ENCODE results near the gene BRCA1.
"Not testable (repeated sequence)": the region's sequence is repeated elsewhere in the genome, so short reads cannot be mapped to it uniquely, and the experiment has no call there.

Gene BRCA1

DNA sequence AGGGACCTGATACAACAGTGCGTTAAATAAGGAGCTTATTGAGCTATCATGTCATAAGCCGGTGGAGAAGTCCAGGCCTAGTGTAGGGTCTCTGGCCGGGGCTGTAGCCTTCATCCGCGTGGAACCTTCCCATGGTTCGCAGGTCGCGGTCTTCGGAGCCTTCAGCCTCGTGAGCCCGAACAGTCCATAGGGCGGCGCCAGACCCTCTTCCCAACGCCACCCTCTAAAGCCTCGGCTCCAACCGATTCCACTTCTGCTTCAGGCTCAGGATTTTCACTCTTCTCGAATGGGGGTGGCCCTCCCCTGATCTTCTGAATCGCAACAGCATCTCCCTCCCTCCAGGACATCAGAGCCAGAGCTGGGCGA, 10.3 kb upstream of the BRCA1 start:
- intact Hi-C loops (cut with DNase I): no loop called here

DNA sequence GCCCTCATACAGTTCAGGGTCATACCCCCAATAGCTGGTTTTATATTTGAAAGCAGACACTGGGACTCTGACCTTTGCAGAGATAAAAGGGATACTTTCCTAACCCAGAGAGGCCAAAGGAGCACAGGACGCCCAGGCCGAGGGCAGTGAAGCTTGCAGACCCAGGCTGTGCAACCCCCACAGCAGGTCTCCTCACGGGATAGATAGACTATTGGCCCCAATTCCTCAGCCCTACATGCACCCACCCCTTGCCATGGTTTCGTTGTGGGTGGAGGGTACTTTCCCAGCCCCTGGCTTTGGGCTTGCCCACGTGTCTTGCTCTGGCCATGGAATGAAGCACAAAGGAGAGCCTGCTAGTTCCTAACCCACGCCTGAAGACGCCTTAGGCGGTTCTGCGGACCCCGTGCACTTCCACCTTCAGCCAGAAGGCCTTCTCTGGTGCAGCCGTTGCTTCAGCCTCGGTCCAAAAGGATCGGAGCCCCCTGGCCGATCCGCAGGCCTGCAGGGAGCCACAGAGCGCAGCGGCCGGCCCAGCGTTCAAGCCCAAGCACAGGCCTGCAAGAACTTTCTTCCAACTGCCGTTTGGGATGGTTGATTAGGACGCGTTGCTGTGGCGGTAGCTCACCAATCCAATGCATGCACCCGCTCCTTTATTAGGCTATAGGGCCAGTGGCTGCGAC, 9.8 kb upstream of the BRCA1 start:
- DNase-seq: no peak

More for the DNA sequence above, 10.3 kb upstream of the BRCA1 start:
- DNase-seq: peak in 1 of 10 donors; percentile 5

DNA sequence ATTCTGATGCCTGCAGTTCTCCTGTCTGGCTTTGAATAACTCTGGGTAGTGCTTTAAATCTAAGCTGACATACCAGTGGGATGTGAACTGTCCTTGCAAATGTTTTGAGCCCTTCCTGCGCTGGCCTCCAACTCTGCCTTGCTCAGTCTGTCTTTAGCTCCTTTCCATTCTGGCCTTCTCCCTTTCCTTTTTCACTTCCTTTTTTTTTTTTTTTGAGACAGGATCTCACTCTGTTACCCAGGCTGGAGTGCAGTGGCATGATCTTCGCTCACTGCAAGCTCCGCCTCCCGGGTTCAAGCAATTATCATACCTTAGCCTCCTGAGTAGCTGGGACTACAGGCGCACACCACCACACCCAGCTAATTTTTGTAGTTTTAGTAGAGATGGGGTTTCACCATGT, 8.3 kb upstream of the BRCA1 start:
- intact Hi-C loops (cut with DNase I); DNase-seq: not testable (repeated sequence)

More for the DNA sequence above, 9.8 kb upstream of the BRCA1 start:
- intact Hi-C loops (cut with DNase I): no loop called here

DNA sequence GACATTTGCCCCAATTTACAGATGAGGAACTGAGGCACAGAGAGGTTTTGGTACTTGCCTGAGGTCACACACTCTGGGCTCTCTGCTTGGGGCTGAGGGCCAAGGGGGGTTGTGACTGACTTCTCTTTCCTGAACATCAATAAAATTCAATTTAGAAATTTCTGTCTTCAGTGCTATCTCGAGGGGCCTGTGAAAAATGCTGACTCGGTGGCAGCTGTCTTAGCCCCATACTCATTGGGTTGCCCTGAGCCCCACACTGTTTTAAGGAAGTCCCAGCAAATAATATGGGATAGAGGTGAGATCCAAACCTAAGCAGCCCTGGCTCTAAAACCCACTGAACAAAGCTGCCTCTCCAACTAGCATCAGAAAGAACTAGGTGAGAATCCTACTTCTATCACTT, 7.0 kb upstream of the BRCA1 start:
- intact Hi-C loops (cut with DNase I): no loop called here
- no peak for DNase-seq

DNA sequence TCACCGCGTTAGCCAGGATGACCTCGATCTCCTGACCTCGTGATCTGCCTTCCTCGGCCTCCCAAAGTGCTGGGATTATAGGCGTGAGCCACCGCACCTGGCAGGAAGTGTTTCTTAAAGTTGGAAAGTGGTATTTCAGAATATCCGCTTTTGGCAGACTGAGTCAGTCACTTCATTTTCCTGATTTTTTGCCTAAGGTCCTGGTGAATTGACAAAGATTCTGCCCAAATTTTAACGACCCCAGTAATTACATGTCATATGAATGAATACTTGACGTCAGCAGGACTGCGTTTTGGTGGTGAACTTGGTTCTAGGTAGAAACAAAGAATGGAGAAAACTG, 4.5 kb upstream of the BRCA1 start:
- DNase-seq: no peak
- intact Hi-C loops (cut with DNase I): loop anchor here (5.0 kb wide), 1 partner anchor 43 kb away; the partner anchor contains the start of gene NBR1

DNA sequence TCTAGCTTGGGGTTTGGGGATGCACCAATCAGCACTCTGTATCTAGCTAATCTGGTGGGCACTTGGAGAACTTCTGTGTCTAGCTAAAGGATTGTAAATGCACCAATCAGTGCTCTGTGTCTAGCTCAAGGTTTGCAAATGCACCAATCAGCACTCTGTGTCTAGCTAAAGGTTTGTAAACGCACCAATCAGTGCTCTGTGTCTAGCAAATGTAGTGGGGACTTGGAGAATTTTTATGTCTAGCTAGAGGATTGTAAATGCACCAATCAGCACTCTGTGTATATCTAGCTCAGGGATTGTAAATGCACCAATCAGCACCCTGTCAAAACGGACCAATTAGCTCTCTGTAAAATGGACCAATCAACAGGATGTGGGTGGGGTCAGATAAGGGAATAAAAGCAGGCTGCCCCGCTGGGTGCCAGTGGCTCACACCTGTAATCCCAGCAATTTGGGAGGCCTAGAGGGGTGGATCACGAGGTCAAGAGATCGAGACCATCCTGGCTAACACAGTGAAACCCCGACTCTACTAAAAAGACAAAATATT, 2.2 kb upstream of the BRCA1 start:
- intact Hi-C loops (cut with DNase I): loop anchor here (5.0 kb wide), 1 partner anchor 45 kb away; the partner anchor contains the start of gene NBR1
- DNase-seq: not testable (repeated sequence)

DNA sequence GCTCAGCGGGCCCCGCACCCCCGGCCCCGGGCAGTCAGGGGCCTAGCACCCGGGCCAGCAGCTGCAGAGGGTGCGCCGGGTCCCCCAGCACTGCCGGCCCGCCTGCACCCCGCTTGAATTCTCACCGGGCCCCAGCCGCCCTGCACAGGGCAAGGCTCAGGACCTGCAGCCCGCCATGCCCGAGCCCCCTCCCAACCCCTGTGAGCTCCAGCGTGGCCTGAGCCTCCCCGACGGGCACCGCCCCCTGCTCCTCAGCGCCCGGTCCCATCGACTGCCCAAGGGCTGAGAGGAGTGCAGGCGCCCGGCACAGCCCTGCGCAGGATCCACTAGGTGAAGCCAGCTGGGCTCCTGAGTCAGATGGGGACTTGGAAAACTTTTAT, 1.7 kb upstream of the BRCA1 start:
- intact Hi-C loops (cut with DNase I): loop anchor here (5.0 kb wide), 1 partner anchor 45 kb away; the partner anchor contains the start of gene NBR1
- peak in 1 of 10 donors; percentile 45 for DNase-seq

DNA sequence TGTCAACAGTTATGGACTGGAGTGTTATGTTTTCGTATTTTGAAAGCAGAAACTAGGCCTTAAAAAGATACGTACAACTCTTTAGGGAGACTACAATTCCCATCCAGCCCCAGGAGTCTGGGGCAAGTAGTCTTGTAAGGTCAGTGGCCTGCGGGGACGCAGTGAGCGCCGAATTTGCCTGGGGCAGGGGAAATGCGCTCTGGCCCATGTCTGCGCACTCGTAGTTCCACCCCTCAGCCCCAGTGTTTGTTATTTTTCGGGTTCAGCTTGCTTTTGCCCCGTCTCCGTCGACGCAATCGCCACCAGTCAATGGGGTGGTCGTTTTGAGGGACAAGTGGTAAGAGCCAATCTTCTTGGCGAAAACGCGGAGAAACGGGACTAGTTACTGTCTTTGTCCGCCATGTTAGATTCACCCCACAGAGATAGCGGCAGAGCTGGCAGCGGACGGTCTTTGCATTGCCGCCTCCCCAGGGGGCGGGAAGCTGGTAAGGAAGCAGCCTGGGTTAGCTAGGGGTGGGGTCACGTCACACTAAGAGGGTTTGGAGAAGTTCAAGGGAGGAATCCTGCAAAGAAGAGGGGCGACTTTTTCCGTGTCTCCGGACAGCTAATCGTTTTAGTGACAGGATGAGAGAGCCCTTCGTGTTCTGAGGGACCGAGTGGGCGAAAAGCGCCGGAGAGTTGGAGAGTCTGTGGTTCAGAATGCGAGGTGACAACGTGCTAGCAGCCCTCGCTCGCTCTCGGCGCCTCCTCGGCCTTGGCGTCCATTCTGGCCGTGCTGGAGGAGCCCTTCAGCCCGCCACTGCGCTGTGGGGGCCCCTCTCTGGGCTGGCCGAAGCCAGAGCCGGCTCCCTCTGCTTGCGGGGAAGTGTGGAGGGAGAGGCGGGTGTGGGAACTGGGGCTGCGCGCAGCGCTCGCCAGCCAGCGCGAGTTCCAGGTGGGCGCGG, 1.1 kb upstream of the BRCA1 start:
- intact Hi-C loops (cut with DNase I): loop anchor here (5.0 kb wide), 1 partner anchor 46 kb away; the partner anchor contains the start of gene NBR1
- DNase-seq: peak in 1 of 10 donors; percentile 57

DNA sequence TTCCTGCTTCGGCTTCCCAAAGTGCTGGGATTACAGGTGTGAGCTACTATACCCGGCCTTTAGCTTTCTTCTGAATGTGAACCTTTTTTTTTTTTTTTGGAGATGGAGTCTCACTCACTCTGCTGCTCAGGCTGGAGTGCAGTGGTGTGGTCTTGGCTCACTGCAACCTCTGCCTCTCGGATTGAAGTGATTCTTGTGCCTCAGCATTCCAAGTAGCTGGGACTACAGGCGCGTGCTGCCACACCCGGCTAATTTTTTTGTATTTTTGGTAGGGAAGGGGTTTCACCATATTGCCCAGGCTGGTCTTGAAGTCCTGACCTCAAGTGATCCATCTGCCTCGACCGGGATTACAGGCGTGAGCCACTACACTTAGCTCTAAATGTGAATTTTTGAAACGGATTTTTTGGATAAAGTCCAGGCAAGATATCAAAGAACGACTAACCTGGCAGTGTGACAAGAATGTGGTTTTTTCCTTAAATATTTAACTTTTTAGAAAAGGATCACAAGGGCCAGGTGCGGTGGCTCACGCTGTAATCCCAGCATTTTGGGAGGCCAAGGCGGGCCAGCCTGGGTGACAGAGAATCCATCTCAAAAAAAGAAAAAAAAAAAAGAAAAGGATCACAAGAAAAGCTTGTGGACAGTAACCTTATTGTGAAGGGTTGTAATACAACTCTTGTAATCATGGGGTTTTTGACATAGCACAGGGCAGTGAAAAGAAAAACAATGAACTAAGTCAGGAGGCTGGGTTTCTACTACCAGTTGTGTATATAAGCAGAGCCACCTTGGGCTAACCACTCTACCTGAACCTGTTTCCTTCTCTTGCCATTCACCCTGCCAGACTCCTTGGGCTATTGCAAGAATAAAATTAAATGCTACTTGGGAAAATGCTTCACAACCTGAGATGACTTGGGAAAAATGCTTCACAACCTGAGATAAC, 6.2 kb downstream of the BRCA1 start:
- DNase-seq: no peak
- intact Hi-C loops (cut with DNase I): no loop called here

DNA sequence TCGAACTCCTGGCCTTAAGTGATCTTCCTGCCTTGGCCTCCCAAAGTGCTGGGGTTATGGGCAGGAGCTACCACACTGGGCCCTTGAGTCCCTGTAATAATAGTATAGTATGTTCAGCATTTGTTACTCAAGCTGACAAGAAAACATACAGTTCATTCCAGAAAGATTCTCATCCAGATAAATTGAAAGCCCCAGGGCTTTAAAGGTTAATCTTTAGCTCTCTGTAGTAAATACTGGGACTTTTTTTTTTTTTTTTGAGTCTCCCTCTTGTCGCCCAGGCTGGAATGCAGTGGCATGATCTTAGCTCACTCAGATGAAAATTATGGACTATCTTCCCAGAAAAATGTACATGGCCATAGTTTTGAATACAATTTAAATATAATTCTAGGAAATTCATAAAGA, 11.0 kb downstream of the BRCA1 start:
- intact Hi-C loops (cut with DNase I): no loop called here
- DNase-seq: no peak

DNA sequence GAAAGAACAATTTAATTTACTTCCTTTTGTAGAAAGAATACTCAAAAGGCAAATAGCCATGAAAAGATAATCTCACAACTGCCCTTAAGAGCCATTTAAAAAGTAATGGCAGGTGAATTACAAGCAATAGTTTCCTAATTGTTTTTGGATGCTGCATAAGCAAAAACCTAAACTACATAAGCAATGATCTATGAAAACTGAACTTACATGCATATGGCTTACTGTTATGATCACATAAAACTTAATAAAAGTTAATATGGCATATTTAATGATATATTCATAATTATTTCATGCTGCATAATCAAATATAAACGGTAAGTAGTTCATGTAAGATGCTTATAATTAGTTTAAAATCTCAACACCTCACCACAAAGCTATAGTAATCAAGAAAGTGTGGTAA, 18.6 kb downstream of the BRCA1 start:
- intact Hi-C loops (cut with DNase I): no loop called here
- no peak for DNase-seq

DNA sequence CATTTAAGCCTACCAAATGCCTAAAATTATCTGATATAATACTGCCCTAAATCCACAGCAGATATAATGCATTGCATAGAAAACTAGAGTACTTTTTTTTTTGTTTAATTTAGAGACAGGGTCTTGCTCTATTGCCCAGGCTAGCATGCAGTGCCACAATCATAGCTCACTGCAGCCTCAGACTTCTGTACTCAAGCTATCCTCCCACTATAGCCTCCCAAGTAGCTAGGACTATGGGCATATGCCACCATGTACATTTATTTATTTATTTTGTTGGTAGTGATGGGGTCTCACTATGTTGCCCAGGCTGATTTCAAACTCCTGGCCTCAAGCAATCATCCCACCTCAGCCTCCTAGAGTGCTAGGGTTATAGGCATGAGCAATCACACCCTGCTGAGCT, 20.0 kb downstream of the BRCA1 start:
- intact Hi-C loops (cut with DNase I): no loop called here
- DNase-seq: no peak

DNA sequence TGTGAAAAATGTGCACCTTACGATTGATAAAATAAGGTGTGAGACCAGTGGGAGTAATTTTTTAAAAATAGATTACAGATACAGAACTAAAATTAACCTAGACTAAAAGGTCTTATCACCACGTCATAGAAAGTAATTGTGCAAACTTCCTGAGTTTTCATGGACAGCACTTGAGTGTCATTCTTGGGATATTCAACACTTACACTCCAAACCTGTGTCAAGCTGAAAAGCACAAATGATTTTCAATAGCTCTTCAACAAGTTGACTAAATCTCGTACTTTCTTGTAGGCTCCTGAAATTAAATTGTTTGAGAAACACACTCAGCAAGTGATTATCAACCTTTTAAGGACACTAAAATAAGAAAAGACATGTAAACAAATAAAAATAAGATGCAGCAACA, 20.5 kb downstream of the BRCA1 start:
- intact Hi-C loops (cut with DNase I): no loop called here
- DNase-seq: no peak

DNA sequence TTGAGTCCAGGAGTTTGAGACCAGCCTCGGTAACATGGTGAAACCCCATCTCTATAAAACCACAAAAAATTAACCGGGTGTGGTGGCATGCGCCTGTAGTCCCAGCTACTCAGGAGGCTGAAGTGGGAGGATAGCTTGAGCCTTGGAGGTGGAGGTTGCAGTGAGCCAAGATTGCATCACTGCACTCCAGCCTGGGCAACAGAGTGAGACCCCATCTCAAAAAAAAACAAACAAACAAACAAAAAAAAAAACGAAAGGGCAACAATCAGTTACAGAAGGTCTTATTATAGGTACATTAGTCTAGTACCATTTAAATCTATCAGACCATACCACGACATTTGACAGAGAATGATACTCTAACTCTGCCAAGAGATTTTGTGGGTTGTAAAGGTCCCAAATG, 29.8 kb downstream of the BRCA1 start:
- intact Hi-C loops (cut with DNase I); DNase-seq: not testable (repeated sequence)

DNA sequence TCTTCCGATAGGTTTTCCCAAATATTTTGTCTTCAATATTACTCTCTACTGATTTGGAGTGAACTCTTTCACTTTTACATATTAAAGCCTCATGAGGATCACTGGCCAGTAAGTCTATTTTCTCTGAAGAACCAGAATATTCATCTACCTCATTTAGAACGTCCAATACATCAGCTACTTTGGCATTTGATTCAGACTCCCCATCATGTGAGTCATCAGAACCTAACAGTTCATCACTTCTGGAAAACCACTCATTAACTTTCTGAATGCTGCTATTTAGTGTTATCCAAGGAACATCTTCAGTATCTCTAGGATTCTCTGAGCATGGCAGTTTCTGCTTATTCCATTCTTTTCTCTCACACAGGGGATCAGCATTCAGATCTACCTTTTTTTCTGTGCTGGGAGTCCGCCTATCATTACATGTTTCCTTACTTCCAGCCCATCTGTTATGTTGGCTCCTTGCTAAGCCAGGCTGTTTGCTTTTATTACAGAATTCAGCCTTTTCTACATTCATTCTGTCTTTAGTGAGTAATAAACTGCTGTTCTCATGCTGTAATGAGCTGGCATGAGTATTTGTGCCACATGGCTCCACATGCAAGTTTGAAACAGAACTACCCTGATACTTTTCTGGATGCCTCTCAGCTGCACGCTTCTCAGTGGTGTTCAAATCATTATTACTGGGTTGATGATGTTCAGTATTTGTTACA, 30.9 kb downstream of the BRCA1 start:
- peak in 1 of 10 donors; percentile 11 for DNase-seq
- intact Hi-C loops (cut with DNase I): no loop called here

DNA sequence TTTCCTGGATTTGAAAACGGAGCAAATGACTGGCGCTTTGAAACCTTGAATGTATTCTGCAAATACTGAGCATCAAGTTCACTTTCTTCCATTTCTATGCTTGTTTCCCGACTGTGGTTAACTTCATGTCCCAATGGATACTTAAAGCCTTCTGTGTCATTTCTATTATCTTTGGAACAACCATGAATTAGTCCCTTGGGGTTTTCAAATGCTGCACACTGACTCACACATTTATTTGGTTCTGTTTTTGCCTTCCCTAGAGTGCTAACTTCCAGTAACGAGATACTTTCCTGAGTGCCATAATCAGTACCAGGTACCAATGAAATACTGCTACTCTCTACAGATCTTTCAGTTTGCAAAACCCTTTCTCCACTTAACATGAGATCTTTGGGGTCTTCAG, 32.3 kb downstream of the BRCA1 start:
- intact Hi-C loops (cut with DNase I): no loop called here

DNA sequence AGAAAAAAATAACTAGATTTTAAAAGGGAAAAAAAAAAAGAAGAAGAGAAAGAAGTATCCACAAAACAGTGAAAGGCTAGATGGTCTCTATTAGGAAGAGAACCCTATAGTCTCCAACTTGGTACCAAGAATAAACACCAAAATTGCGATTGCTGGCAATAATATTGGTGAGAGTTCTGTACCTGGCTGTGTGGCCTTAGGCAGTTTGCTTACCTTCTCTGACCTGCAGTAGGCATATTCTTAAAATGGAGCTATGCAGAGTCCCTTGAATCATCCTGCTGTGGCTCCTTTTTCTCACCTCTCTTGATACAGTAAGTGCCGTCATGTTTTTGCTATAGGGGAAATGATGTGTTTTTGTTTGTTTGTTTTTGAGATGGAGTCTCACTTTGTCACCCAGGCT, 35.1 kb downstream of the BRCA1 start:
- intact Hi-C loops (cut with DNase I): no loop called here

More for the DNA sequence above, 32.3 kb downstream of the BRCA1 start:
- DNase-seq: no peak

DNA sequence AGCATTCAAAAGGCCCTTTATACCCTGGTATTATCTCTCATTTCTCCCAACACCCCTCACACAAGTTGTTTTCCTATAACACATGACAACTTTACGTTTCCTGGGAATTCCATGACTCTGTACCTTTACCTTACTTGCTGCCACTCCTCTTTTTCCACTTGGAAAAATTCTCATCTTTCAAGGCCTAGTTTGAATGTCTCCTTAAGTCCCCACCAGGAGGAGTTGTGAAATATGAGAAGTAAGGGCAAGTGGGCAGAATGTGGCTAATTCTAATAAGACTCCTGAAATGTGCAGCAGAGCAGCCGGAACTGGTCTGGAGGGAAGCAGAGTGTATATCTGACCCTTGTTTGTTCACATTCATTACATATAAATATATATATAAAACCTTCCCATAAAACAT, 39.7 kb downstream of the BRCA1 start:
- intact Hi-C loops (cut with DNase I): no loop called here
- DNase-seq: no peak

More for the DNA sequence above, 35.1 kb downstream of the BRCA1 start:
- DNase-seq: no peak

DNA sequence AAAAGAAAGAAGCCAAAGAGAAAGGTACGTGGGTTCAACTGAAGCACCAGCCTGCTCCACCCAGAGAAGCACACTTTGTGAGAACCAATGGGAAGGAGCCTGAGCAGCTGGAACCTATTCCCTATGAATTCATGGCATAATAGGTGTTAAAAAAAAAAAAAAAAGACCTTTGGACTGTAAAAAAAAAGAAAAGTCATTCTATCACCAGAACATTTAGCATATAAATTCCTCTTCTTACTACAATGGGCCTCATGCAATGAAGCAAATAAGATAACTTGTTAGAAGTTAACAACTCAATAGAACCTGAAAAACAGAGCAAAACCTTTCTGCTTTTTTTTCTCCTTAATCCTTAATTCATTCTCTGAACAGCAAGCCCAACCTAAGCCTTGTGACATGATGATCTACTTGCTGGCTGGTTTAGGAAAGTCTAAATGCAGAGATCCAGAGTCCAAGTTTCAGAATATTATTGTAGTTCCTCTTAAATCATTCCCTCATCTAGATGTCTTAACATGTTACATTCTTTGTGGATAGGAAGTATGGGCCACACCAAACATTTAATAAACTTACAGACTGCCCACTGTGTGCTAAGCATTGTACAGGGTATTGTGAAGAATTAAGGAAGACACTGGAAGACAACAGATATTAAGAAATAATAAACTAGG, 45.4 kb downstream of the BRCA1 start:
- intact Hi-C loops (cut with DNase I): no loop called here
- no peak for DNase-seq

All from posterior cingulate gyrus (tissue), 11 donors.